ENCODE data around the gene HDAC4.

HDAC4 gene

DNA sequence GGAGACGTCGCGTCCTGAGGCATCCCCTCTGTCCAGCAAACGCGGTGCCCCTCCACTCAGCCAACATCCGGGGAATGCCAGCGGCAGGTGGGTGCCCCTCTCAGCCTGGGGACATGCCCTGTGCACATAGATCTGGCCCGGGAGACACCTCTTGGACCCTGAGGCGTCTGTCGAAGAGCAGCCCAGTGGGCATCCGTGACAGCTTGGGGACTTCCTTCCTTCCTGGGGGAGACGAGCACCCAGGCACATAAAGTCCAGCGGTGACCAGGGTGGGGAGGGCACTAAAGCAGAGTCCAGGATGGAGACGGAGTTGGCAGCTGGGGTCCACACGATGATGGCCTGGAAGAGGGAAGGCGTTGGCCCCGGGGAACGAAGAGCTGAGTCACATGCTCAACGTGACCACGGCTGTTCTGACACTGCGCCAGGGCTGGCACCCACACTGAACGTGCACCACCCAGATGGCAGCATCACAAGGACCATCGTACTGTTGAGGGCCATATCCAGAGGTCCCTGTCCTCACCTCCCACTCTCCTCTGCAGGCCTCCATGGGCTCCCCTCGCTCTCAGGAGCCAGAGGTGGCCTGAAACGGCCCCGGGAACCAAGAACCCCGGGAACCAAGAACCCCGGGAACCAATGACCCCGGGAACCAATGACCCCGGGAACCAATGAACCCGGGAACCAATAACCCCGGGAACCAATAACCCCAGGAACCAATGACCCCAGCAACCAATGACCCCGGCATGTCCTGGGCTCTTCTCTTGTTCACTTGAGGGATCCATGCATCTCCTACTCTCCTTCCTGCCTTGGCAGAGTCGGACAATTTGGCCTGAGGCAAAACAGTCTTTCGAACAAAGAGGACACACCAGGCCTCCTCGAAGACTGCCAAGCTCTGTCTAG is 22.6 kb downstream of the HDAC4 start:
- Histone ChIP-seq H3K27me3 (ENCODE audit: insufficient read depth, low read length, poor library complexity, severe bottlenecking) (no peaks in the 10 kb centered on the region), H3K4me1 (ENCODE audit: insufficient read depth, low read length, poor library complexity, severe bottlenecking) (no peaks in the 10 kb centered on the region), H2AFZ (ENCODE audit: low read length) (no peak overlapping the region), H3K9ac (ENCODE audit: low read depth, low read length, poor library complexity, severe bottlenecking) (no peak overlapping the region), H3K4me3 (ENCODE audit: low read length, poor library complexity, severe bottlenecking) (no peak overlapping the region), H3K9me3 (ENCODE audit: insufficient read depth, low read depth, low read length) (no peaks in the 10 kb centered on the region), H4K20me1 (ENCODE audit: insufficient read depth, low read length, poor library complexity, severe bottlenecking) (no peaks in the 10 kb centered on the region), H3K36me3 (ENCODE audit: insufficient read depth, low read length) (no peaks in the 10 kb centered on the region), H3K9me2 (replicated peaks; ENCODE audit: low read depth, low read length) (no peaks in the 10 kb centered on the region), H3K79me2 (ENCODE audit: insufficient read depth, low read length) (no peaks in the 10 kb centered on the region), H3F3A (ENCODE audit: low read depth) (no peaks in the 10 kb centered on the region), H3K4me2 (ENCODE audit: low read depth, low read length, poor library complexity, severe bottlenecking) (no peak overlapping the region)
- TF ChIP-seq, protein P1, sequence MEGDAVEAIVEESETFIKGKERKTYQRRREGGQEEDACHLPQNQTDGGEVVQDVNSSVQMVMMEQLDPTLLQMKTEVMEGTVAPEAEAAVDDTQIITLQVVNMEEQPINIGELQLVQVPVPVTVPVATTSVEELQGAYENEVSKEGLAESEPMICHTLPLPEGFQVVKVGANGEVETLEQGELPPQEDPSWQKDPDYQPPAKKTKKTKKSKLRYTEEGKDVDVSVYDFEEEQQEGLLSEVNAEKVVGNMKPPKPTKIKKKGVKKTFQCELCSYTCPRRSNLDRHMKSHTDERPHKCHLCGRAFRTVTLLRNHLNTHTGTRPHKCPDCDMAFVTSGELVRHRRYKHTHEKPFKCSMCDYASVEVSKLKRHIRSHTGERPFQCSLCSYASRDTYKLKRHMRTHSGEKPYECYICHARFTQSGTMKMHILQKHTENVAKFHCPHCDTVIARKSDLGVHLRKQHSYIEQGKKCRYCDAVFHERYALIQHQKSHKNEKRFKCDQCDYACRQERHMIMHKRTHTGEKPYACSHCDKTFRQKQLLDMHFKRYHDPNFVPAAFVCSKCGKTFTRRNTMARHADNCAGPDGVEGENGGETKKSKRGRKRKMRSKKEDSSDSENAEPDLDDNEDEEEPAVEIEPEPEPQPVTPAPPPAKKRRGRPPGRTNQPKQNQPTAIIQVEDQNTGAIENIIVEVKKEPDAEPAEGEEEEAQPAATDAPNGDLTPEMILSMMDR (conservative IDR thresholded peaks at IDR 0.05; ENCODE audit: low read length) = no peak
- no peak for TF ChIP-seq EZH2phosphoT487 (IDR thresholded peaks at IDR 0.05; ENCODE audit: borderline replicate concordance)

DNA sequence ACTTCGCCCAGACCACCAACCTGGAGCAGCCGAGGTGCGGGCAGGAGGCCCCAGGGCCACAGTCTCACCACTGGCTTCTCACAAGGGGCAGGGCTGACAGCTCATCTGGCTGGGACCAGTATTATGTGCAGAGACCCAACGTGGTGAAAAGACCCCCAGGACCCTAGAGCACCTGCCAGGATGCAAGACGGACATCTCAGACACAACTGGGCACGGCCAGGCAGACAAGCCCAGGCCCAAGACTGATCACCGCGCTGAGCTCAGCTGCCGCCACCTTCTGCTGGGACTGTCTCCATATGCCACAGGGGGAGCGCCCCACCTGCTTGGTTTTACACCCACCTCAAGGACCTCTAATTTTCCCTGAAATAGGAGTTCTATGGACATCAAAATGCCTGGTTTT is 23.2 kb downstream of the HDAC4 start:
- no peaks in the 10 kb centered on the region for H3K9me3 ChIP-seq (ENCODE audit: insufficient read depth, low read depth, low read length)
- H3K4me3 ChIP-seq (ENCODE audit: low read length, poor library complexity, severe bottlenecking) = no peak overlapping the region
- no peaks in the 10 kb centered on the region for H4K20me1 ChIP-seq (ENCODE audit: insufficient read depth, low read length, poor library complexity, severe bottlenecking)
- H3K9me2 ChIP-seq (replicated peaks; ENCODE audit: low read depth, low read length) = no peaks in the 10 kb centered on the region
- no peak overlapping the region for H3K9ac ChIP-seq (ENCODE audit: low read depth, low read length, poor library complexity, severe bottlenecking)
- H3K27me3 ChIP-seq (ENCODE audit: insufficient read depth, low read length, poor library complexity, severe bottlenecking) = no peaks in the 10 kb centered on the region
- H3K79me2 ChIP-seq (ENCODE audit: insufficient read depth, low read length) = no peaks in the 10 kb centered on the region
- no peaks in the 10 kb centered on the region for H3K36me3 ChIP-seq (ENCODE audit: insufficient read depth, low read length)
- TF ChIP-seq EZH2phosphoT487 (IDR thresholded peaks at IDR 0.05; ENCODE audit: borderline replicate concordance) = no peak
- TF ChIP-seq, protein P1 (conservative IDR thresholded peaks at IDR 0.05; ENCODE audit: low read length) = no peak
- H3K4me2 ChIP-seq (ENCODE audit: low read depth, low read length, poor library complexity, severe bottlenecking) = no peak overlapping the region
- H3K4me1 ChIP-seq (ENCODE audit: insufficient read depth, low read length, poor library complexity, severe bottlenecking) = no peaks in the 10 kb centered on the region
- no peaks in the 10 kb centered on the region for H3F3A ChIP-seq (ENCODE audit: low read depth)
- H2AFZ ChIP-seq (ENCODE audit: low read length) = no peak overlapping the region

DNA sequence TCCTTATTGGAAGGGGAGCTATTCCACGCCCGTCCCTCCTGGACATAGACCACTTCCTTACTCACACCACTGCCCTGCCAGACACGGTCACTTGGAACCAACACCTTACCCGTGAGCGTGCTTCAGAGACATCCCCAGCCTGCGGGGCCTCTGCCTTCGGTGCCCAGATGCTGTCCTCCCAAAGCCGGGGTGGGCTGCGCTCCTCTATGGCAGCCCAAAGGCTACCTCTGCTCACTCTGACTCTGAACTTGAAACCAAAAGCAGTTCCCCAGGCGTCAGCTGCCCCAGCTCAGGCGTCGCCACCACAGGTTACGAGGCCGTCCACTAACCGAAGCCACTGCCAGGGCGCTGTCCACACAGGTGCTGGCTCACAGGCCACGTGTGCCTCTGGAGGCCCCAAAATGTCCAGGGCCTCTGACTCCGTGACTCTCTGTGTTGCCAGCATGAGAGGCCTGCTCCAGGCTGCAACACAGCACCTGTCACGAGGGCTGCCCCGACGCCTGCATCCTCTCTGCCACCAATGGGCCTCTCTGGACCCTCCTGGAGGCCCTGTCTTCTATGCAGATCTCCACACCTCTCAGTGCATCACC is 23.8 kb downstream of the HDAC4 start:
- Histone ChIP-seq H2AFZ (ENCODE audit: low read length) (no peak overlapping the region), H3K27me3 (ENCODE audit: insufficient read depth, low read length, poor library complexity, severe bottlenecking) (no peaks in the 10 kb centered on the region), H4K20me1 (ENCODE audit: insufficient read depth, low read length, poor library complexity, severe bottlenecking) (no peaks in the 10 kb centered on the region), H3K36me3 (ENCODE audit: insufficient read depth, low read length) (no peaks in the 10 kb centered on the region), H3K79me2 (ENCODE audit: insufficient read depth, low read length) (no peaks in the 10 kb centered on the region), H3K9ac (ENCODE audit: low read depth, low read length, poor library complexity, severe bottlenecking) (no peak overlapping the region), H3K9me2 (replicated peaks; ENCODE audit: low read depth, low read length) (no peaks in the 10 kb centered on the region), H3K9me3 (ENCODE audit: insufficient read depth, low read depth, low read length) (no peaks in the 10 kb centered on the region), H3K4me2 (ENCODE audit: low read depth, low read length, poor library complexity, severe bottlenecking) (no peak overlapping the region), H3K4me1 (ENCODE audit: insufficient read depth, low read length, poor library complexity, severe bottlenecking) (no peaks in the 10 kb centered on the region), H3F3A (ENCODE audit: low read depth) (no peaks in the 10 kb centered on the region), H3K4me3 (ENCODE audit: low read length, poor library complexity, severe bottlenecking) (no peak overlapping the region)
- no peak for TF ChIP-seq EZH2phosphoT487 (IDR thresholded peaks at IDR 0.05; ENCODE audit: borderline replicate concordance)
- TF ChIP-seq, protein P1 (conservative IDR thresholded peaks at IDR 0.05; ENCODE audit: low read length) = no peak

Data from Loucy (cell line).